Astrocyte of the cerebellum (primary cell): ENCODE results near the gene CCT7.
"Not testable (repeated sequence)": the region's sequence is repeated elsewhere in the genome, so short reads cannot be mapped to it uniquely, and the experiment has no call there.

Experiments used
- DNase-seq: peaks from one replicate; pipeline ENCODE4 v3.0.0-alpha.2; 2011; ENCODE audit warnings: low read depth
- H3K4me3 ChIP-seq: 2 replicates; pipeline ENCODE4 v1.5.1; 2011; ENCODE audit warnings: mild to moderate bottlenecking, low read depth, low read length, moderate library complexity
- in situ Hi-C: cut with HindIII; loops from 2 replicates; pipeline ENCODE4 v1.10.0; 2017; ENCODE audit warnings: low sequenced_read_pairs
- TF ChIP-seq, protein P1 (sequence below): IDR thresholded peaks from 2 replicates; pipeline ENCODE4 v1.5.1; 2012; ENCODE audit warnings: low read length, low read depth, moderate library complexity, mild to moderate bottlenecking; ENCODE audit errors: missing control alignments

Gene CCT7

GRCh38 chr2:73258186-73258912, 24.2 kb downstream of the CCT7 start:
- no peak overlapping the region for H3K4me3 ChIP-seq
- no peak for DNase-seq
- TF ChIP-seq, protein P1, sequence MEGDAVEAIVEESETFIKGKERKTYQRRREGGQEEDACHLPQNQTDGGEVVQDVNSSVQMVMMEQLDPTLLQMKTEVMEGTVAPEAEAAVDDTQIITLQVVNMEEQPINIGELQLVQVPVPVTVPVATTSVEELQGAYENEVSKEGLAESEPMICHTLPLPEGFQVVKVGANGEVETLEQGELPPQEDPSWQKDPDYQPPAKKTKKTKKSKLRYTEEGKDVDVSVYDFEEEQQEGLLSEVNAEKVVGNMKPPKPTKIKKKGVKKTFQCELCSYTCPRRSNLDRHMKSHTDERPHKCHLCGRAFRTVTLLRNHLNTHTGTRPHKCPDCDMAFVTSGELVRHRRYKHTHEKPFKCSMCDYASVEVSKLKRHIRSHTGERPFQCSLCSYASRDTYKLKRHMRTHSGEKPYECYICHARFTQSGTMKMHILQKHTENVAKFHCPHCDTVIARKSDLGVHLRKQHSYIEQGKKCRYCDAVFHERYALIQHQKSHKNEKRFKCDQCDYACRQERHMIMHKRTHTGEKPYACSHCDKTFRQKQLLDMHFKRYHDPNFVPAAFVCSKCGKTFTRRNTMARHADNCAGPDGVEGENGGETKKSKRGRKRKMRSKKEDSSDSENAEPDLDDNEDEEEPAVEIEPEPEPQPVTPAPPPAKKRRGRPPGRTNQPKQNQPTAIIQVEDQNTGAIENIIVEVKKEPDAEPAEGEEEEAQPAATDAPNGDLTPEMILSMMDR, result no peak
- in situ Hi-C loops, result no loop called here

- no peak overlapping the region for H3K4me3 ChIP-seq
- no peak for DNase-seq
- TF ChIP-seq, protein P1, result no peak
- in situ Hi-C loops, result no loop called here
Measured at GRCh38 chr2:73258913-73259215, 24.8 kb downstream of the CCT7 start.

DNA sequence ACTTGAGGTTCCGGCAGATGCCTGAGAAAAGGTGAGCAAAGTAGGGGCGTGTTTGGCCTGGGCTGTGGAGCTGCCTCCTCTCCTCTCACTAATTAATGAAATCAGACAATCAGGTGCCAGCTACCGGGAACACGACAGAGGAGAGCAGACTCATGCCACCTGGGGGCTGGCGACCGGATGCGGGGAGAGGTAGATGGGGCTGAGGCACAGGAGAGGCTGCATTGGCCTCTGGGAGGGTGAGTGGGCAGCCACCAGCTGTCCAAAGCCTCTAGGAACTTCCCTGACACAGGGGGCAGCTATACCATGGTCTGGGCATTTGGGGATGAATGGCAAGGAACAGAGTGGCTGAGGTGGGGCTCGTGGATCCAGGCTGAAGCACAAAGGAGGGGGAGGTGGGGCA, 25.2 kb downstream of the CCT7 start:
- H3K4me3 ChIP-seq, result no peak overlapping the region
- TF ChIP-seq, protein P1, result no peak
- no peak for DNase-seq
- in situ Hi-C loops, result no loop called here

DNA sequence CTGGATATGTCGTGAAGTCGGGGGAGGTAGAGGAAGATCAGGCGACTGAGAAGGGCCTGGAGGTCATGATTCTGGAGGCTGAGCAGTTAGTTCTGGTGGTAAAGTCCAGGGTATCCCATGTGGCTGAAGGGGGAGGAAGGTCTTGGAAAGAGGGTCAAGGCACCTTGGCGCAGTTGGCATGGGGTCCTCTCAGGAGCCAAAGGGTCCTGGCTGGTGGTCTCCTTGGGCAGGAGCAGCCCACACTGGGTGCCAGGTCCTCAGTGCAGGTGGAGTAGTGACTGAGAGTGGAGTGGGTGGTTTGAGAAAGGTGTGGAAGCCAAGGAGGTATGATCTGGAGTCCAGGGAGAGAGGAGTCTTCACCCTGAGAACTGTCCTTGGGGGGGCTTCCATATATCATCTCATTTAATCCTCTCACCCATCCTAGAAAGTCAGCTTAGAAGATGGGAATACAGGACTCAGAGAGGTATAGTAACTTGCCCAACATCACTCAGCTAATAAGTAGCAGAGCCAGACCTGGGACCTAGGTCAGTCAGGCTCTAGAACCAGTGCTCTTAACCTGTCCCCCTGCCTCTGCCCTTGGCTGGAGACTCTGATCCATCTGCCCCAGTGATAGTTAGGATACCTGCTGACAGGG, 25.7 kb downstream of the CCT7 start:
- DNase-seq, result no peak
- in situ Hi-C loops, result no loop called here
- no peak overlapping the region for H3K4me3 ChIP-seq
- TF ChIP-seq, protein P1, result no peak

GRCh38 chr2:73260338-73260984, 26.4 kb downstream of the CCT7 start:
- in situ Hi-C loops, result no loop called here
- TF ChIP-seq, protein P1, result peak; percentile 60
- peak; percentile 13 for DNase-seq
- no peak overlapping the region for H3K4me3 ChIP-seq

DNA sequence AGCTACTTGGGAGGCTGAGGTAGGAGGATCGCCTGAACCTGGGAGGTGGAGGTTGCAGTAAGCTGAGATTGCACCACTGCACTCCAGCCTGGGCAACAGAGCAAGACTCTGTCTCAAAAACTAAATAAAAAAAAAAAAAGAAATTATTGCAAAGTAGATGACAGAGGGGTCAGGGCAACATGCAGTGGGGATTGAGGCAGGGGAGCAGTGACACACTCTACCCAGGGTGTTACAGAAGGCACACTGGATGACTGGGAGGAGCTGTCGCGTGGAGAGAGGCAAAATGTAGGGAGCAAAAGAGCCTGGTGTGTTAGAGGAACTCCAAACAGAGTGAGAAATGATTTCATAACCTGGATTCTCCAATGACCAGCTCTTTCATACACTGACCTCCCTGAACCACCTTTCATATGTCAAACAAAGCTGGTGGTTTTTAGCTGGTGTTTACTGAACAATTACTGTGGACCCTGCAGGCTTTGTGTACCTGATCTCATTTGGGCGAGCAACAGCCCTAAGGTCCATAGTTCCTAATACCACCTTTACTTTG, 28.1 kb downstream of the CCT7 start:
- no peak overlapping the region for H3K4me3 ChIP-seq
- DNase-seq, result no peak
- TF ChIP-seq, protein P1, result no peak
- in situ Hi-C loops, result no loop called here

DNA sequence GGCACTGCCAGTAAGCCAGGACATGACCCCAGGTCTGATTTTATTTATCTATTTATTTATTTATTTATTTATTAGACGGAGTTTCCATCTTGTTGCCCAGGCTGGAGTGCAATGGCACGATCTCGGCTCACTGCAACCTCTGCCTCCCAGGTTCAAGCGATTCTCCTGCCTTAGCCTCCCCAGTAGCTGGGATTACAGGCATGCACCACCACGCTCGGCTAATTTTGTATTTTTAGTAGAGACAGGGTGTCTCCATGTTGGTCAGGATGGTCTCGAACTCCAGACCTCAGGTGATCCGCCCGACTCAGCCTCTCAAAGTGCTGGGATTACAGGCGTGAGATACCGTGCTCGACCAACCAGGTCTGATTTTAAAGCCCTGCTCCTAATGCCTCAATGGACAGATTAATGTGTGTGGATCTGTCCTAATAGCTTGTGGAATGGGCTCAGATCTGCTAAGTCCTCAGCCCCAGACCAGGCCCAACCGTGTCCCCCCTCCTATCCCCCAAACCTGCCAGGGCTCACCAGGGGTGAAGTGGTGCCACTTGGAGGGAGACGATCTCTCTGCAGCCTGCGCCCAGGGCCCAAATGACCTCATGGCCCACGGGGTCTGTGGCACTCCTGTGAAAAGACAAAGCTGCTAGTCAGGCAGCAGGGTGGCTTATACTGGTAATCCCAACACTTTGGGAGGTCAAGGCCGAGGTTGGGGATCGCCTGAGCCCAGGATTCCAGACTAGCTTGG, 28.8 kb downstream of the CCT7 start:
- in situ Hi-C loops, H3K4me3 ChIP-seq, DNase-seq: not testable (repeated sequence)
